ENCODE results near the gene ATP2B1.

The ATP2B1 gene

DNA sequence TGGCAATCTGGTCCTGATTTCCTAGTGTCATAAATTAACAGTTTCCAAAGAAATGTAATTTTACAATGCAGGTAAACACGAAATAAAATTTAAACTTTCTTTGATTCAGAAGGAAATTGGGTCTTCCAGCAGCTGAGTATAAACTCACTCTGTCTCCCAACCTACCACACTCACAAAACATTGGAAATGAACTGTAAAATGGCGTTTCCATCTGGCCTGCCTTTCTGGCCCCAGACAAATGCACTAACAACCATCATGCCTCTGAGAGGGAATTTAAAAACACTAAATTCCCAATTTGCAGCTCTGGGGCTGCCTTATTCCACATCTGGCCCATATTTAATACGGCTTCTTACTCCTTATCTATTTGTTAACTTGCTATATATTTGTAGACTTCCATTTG, 19.3 kb downstream of the ATP2B1 start:
- TF ChIP-seq, protein P1, sequence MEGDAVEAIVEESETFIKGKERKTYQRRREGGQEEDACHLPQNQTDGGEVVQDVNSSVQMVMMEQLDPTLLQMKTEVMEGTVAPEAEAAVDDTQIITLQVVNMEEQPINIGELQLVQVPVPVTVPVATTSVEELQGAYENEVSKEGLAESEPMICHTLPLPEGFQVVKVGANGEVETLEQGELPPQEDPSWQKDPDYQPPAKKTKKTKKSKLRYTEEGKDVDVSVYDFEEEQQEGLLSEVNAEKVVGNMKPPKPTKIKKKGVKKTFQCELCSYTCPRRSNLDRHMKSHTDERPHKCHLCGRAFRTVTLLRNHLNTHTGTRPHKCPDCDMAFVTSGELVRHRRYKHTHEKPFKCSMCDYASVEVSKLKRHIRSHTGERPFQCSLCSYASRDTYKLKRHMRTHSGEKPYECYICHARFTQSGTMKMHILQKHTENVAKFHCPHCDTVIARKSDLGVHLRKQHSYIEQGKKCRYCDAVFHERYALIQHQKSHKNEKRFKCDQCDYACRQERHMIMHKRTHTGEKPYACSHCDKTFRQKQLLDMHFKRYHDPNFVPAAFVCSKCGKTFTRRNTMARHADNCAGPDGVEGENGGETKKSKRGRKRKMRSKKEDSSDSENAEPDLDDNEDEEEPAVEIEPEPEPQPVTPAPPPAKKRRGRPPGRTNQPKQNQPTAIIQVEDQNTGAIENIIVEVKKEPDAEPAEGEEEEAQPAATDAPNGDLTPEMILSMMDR (conservative IDR thresholded peaks at IDR 0.05) = no peak
- no peak overlapping the region for H3K27ac ChIP-seq

- peak overlapping the region; percentile 63; the same call in 1 of the 2 replicates for H3K27ac ChIP-seq
- TF ChIP-seq, protein P1 (conservative IDR thresholded peaks at IDR 0.05) = no peak
Measured at GRCh38 chr12:89686311-89686710, 22.3 kb downstream of the ATP2B1 start.

- TF ChIP-seq, protein P1 (conservative IDR thresholded peaks at IDR 0.05) = no peak
- no peak overlapping the region for H3K27ac ChIP-seq
Measured at GRCh38 chr12:89685363-89685972, 23.2 kb downstream of the ATP2B1 start.

- H3K27ac ChIP-seq = no peak overlapping the region
- TF ChIP-seq, protein P1 (conservative IDR thresholded peaks at IDR 0.05) = no peak
Measured at GRCh38 chr12:89684136-89684535, 24.5 kb downstream of the ATP2B1 start.

- no peak overlapping the region for H3K27ac ChIP-seq
- TF ChIP-seq, protein P1 (conservative IDR thresholded peaks at IDR 0.05) = no peak
Measured at GRCh38 chr12:89682284-89682683, 26.4 kb downstream of the ATP2B1 start.

GRCh38 chr12:89680409-89680808, 28.2 kb downstream of the ATP2B1 start:
- H3K27ac ChIP-seq = no peak overlapping the region
- TF ChIP-seq, protein P1 (conservative IDR thresholded peaks at IDR 0.05) = no peak

GRCh38 chr12:89679631-89680030, 29.0 kb downstream of the ATP2B1 start:
- H3K27ac ChIP-seq = no peak overlapping the region
- TF ChIP-seq, protein P1 (conservative IDR thresholded peaks at IDR 0.05) = no peak
